GM18519 (cell line): ENCODE measurements around the gene PCYT1A.
"Not testable (repeated sequence)": the region's sequence is repeated elsewhere in the genome, so short reads cannot be mapped to it uniquely, and the experiment has no call there.

Experiments
- ATAC-seq: cut with Tn5 transposase; IDR thresholded peaks from one replicate; pipeline ENCODE4 v1.9.1; 2021; ENCODE audit warnings: mild to moderate bottlenecking, moderate library complexity; ENCODE audit not compliant: unreplicated experiment, low FRiP score

PCYT1A gene

GRCh38 chr3:196287440-196288140, at the start of gene PCYT1A:
TSS of gene PCYT1A (minus strand) at chr3:196287726. CDS start at chr3:196270531, 17,195 bp downstream.
- no peak for ATAC-seq

- no peak for ATAC-seq
These were observed 49.0 kb upstream of the PCYT1A start for GRCh38 chr3:196336319-196337145.

DNA sequence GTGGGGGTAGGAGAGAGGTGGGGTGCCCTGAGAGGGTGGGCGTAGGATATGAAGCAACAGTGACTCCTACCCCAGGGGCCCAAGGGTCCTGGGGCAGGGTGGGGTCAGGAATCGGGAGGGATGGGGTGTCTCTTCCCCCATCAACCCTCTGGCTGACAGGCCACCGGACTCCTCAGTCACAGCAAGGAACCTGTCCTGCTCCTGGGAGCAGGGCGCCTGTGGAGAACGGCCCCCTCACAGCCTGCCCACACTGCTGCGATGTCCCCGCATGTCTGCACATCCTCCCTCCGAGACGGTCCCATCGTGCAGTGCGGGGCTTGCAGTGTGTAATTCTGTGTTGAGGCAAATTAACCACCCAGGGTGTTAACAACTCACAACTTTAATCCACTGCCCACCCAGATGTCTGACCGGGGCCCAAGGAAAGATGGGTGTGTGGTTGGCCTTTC, 48.0 kb upstream of the PCYT1A start:
- no peak for ATAC-seq

DNA sequence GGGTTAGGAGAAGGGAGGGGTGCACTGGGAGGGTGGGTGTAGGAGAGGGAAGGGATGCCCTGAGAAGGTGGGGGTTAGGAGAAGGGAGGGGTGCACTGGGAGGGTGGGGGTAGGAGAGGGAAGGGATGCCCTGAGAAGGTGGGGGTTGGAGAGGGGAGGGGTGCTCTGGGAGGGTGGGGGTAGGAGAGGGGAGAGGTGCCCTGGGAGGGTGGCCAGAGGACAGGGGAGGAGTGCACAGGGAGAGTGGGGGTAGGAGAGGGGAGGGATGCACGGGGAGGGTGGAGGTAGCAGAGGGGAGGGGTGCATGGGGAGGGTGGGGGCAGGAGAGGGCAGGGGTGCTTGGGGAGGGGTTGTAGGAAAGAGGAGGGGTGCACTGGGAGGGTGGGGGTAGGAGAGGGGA, 47.5 kb upstream of the PCYT1A start:
- no peak for ATAC-seq

DNA sequence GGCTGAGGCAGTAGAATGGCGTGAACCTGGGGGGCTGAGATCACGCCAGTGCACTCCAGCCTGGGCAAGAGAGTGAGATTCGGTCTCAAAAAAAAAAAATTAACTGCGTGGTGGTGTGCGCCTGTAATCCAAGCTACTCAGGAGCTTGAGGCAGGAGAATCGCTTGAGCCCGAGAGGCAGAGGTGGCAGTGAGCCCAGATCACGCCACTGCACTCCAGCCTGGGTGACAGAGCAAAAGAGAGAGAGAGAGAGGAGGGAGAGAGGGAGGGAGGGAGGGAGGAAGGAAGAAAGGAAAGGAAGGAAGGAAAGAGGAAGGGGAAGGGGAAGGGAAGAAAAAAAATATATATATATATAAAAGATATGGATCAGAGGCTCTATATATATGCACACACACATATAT, 44.6 kb upstream of the PCYT1A start:
- no peak for ATAC-seq

DNA sequence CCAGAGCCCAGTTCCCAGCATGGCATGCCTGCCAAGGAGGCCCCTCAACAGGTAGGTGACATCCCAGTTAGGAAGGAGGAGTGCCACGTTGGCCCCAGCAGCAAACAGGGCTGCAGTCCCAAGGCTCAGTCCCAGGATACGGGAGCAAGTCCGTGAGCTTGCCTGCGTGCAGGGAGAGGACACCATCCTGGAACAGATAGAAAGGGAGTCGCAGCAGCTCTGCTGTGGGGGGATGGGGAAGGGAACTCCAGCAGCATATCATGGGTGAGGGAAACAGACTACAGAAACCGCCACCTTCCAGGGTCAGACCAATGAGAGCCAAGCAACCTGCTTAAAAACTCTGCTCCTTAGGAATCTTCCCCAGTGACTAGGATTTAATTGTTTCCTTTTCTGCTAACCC, 39.9 kb upstream of the PCYT1A start:
- no peak for ATAC-seq

- ATAC-seq: no peak
These were observed 39.4 kb upstream of the PCYT1A start for GRCh38 chr3:196326936-196327335.

GRCh38 chr3:196323691-196324090, 36.2 kb upstream of the PCYT1A start:
- ATAC-seq: no peak

- no peak for ATAC-seq
These were observed 35.5 kb upstream of the PCYT1A start for GRCh38 chr3:196323016-196323415.

- ATAC-seq: no peak
These were observed 33.6 kb upstream of the PCYT1A start for GRCh38 chr3:196321162-196321561.

DNA sequence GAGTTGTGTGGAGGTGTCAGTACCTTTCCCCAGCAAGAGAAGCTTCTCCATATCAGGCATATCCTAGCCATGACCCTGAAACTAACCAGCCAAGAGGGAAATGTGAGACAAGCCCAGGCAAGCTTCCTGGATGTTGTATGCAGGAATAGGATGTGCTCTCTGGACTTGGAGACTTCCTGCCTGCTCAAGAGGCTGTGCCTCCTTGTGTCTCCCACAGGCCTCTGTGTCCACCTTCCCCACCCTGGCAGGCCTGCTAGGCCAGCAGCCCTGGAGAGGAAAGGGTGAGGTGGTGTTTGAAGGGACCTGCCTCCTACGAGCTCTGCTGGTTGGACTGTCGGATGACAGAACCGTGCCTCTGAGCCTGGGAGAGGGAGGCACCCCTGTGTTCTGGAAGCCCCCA, 32.6 kb upstream of the PCYT1A start:
- no peak for ATAC-seq

DNA sequence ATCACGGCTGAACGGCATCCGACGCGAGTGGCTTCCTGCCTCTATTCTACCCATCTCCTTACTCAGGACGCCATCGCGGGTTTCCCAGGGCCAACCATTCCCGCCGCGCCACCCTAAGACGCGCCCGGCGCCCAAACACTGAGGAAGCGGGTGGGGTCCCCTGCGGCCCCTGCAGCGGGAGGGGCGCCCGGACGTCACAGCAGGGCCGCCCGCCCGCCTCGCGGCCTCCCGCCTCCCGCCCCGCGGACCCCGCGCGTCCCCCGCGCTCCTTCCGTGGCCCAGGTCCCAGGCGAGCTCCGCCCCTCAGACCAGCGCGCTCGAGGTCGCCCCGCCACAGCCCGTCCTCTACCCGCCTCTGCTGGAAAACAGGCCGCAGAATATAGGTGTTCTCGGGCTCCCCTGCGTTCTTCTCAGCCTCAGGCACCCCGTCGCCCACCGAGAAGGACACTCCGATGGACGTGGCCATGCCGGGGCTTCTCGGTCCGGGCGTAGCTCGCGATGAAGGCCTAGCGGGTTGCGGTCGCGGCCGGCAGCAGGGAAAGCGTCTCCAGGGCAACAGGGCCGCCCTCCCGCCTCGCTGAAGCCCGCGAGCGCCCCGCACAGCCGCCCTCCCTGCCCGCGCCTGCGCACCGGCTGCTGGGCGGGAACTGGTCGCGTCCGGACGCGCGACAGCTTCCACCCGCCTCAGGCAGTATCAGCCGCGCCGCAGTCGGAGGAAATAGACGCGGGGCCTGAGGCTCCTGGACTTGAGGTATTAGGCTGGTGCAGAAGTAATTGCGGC, 30.4 kb upstream of the PCYT1A start, which contains the start of gene DYNLT2B:
Gene DYNLT2B (minus strand): TSS at position 554 of the 781 bp plus-strand sequence. CDS start 88 bp downstream, at position 466.
- peak; percentile 80 for ATAC-seq

DNA sequence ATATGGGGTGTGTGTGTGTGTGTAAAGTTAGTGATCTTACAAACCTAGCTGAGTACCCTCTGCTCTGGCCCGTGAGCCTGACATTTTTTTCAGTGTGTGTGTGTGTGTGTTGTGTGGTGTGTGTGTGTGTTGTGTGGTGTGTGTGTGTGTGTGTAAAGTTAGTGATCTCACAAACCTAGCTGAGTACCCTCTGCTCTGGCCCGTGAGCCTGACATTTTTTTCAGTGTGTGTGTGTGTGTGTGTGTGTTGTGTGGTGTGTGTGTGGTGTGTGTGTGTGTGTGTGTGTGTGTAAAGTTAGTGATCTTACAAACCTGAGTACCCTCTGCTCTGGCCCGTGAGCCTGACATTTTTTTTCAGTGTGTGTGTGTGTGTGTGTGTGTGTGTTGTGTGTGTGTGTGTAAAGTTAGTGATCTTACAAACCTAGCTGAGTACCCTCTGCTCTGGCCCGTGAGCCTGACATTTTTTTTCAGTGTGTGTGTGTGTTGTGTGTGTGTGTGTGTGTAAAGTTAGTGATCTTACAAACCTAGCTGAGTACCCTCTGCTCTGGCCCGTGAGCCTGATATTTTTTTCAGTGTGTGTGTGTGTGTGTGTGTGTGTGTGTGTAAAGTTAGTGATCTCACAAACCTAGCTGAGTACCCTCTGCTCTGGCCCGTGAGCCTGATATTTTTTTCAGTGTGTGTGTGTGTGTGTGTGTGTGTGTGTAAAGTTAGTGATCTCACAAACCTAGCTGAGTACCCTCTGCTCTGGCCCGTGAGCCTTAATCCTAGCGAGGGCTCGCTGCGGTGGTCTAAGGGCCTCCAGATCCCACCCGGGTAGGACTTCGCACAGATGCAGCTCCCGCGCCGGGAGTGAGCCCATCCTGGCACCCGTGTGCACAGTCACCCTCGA, 29.5 kb upstream of the PCYT1A start:
- ATAC-seq: not testable (repeated sequence)

GRCh38 chr3:196315821-196316220, 28.3 kb upstream of the PCYT1A start:
- no peak for ATAC-seq

GRCh38 chr3:196314597-196314996, 27.1 kb upstream of the PCYT1A start:
- no peak for ATAC-seq

DNA sequence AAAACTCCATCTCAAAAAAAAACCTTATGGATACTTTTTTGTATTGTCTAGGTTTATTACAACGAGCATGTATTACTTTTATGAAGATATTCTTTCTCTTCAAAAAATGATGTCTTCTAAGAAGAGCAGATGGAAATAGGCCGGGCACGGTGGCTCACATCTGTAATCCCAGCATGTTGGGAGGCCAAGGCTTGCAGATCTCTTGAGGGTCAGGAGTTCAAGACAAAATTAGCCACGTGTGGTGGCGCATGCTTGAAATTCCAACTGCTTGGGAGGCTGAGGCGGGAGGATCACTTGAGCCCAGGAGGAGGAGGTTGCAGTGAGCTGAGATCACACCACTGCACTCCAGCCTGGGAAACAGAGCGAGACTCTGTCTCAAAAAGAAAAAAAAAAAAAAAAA, 26.6 kb upstream of the PCYT1A start:
- not testable (repeated sequence) for ATAC-seq

- not testable (repeated sequence) for ATAC-seq
These were observed 15.4 kb upstream of the PCYT1A start for GRCh38 chr3:196302960-196303359.

GRCh38 chr3:196302551-196302950, 15.0 kb upstream of the PCYT1A start:
- ATAC-seq: not testable (repeated sequence)

DNA sequence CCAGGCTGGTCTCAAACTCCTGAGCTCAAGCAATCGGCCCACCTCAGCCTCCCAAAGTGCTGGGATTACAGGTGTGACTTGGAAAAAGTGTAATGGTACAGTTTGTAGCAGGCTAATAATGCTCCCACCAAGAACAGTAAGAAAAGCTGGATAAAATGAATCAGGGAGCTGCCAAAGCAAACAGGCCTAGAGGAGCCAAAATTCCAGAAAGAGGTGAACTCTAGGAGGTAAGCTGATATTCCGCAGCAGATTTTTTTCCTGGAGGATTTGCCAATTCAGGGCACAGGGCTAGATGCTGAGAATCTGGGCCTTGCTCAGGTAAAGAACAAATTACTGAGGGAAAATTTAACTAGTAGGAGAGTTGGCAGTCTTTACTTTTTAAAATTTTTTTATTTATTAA, 11.0 kb upstream of the PCYT1A start:
- ATAC-seq: no peak
